Colonic mucosa (tissue), 4 donors: Measurements from ENCODE around the gene KRT16. TPM values are rescaled to one million over a fixed set of nuclear protein-coding genes. Genes with fewer than 3 reads are reported as not detected.
"Not testable (repeated sequence)": the region's sequence is repeated elsewhere in the genome, so short reads cannot be mapped to it uniquely, and the experiment has no call there.

Source experiments
- DNase-seq: peaks from one replicate; pipeline ENCODE4 v3.0.0-alpha.2; 2020
- H3K27ac ChIP-seq: fragments of 200-600 bp; one replicate; pipeline ENCODE4 v1.8.0; 2021
- H3K27me3 ChIP-seq: fragments of 200-600 bp; one replicate; pipeline ENCODE4 v1.8.0; 2021
- H3K36me3 ChIP-seq: fragments of 200-600 bp; one replicate; pipeline ENCODE4 v1.8.0; 2021
- H3K4me1 ChIP-seq: fragments of 200-600 bp; one replicate; pipeline ENCODE4 v1.8.0; 2021; ENCODE audit warnings: mild to moderate bottlenecking
- H3K4me3 ChIP-seq: fragments of 200-600 bp; one replicate; pipeline ENCODE4 v1.8.0; 2021
- H3K9ac ChIP-seq, 2 donors: one replicate each; pipeline ENCODE4 v1.7.0; 2013; ENCODE audit warnings: control low read depth in 2 of 2, low read depth in 2 of 2, low read length in 2 of 2
- H3K9me3 ChIP-seq: fragments of 200-600 bp; one replicate; pipeline ENCODE4 v1.8.0; 2021
- intact Hi-C: fragments of 100-400 bp; cut with DNase I; formaldehyde crosslinking; loops from one replicate; pipeline ENCODE4 v1.14.1; 2022
- total RNA-seq, 2 donors: library from RNA; stranded (reverse); fragmentation: NEBNext Ultra II Directional in 1 of 2; extraction: Animal tissue kit (Norgen Biotek cat#: 25700) in 1 of 2; gene quantifications; one replicate each; pipeline ENCODE4 v1.2.1, GENCODE V29; 2021
- TF ChIP-seq, protein P1 (sequence below): fragments of 200-600 bp; IDR thresholded peaks from one replicate; pipeline ENCODE4 v1.8.0; 2022; ENCODE audit warnings: antibody characterized with exemption, mild to moderate bottlenecking
- donor health status: healthy.
- donor health status: DM: no; HTN: no; CAD: no.
- donor health status: DM: no; HTN: no; CAD: no.

The KRT16 gene
- total RNA-seq, 2 donors from 2014 or later, result not detected

- intact Hi-C loops, result no loop called here
- TF ChIP-seq, protein P1, sequence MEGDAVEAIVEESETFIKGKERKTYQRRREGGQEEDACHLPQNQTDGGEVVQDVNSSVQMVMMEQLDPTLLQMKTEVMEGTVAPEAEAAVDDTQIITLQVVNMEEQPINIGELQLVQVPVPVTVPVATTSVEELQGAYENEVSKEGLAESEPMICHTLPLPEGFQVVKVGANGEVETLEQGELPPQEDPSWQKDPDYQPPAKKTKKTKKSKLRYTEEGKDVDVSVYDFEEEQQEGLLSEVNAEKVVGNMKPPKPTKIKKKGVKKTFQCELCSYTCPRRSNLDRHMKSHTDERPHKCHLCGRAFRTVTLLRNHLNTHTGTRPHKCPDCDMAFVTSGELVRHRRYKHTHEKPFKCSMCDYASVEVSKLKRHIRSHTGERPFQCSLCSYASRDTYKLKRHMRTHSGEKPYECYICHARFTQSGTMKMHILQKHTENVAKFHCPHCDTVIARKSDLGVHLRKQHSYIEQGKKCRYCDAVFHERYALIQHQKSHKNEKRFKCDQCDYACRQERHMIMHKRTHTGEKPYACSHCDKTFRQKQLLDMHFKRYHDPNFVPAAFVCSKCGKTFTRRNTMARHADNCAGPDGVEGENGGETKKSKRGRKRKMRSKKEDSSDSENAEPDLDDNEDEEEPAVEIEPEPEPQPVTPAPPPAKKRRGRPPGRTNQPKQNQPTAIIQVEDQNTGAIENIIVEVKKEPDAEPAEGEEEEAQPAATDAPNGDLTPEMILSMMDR, result no peak
- DNase-seq, result no peak
- no peaks in the 10 kb centered on the region for H3K9me3 ChIP-seq
- H3K4me3 ChIP-seq, result no peak overlapping the region
- H3K36me3 ChIP-seq, result no peaks in the 10 kb centered on the region
- H3K27me3 ChIP-seq, result no peaks in the 10 kb centered on the region
- no peak overlapping the region for H3K27ac ChIP-seq
- no peak overlapping the region for H3K9ac ChIP-seq
- H3K4me1 ChIP-seq, result no peaks in the 10 kb centered on the region
Observed at GRCh38 chr17:41632482-41633105, 20.0 kb upstream of the KRT16 start.

DNA sequence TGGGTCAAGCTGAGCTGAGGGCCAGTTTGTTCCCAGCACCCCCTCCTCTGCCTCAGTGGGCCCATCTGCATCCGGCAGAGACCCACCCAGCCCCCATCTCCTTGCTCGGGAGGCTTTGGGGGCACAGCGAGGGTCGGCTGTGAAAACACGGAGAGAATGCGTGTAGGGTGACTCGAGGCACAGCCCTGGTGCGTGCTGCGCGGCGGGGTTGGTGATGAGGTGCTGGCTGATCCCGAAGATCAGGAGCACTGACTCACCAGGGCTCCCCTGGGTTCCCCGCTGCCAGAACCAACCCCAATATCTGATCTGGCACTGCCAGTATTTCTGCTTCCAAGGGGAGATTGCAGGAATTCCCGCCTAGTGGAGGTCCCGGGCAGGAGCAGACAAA, 19.3 kb upstream of the KRT16 start:
- TF ChIP-seq, protein P1, result no peak
- intact Hi-C loops, result no loop called here
- no peak for DNase-seq
- Histone ChIP-seq H3K9me3 (no peaks in the 10 kb centered on the region), H3K27ac (no peak overlapping the region), H3K4me3 (no peak overlapping the region), H3K9ac (no peak overlapping the region), H3K36me3 (no peaks in the 10 kb centered on the region), H3K27me3 (no peaks in the 10 kb centered on the region), H3K4me1 (no peaks in the 10 kb centered on the region)

GRCh38 chr17:41631025-41631897, 18.7 kb upstream of the KRT16 start:
- intact Hi-C loops, result no loop called here
- Histone ChIP-seq H3K9ac (no peak overlapping the region), H3K36me3 (no peaks in the 10 kb centered on the region), H3K4me3 (no peak overlapping the region), H3K4me1 (no peaks in the 10 kb centered on the region), H3K27me3 (no peaks in the 10 kb centered on the region), H3K27ac (no peak overlapping the region), H3K9me3 (no peaks in the 10 kb centered on the region)
- TF ChIP-seq, protein P1, result no peak
- no peak for DNase-seq

DNA sequence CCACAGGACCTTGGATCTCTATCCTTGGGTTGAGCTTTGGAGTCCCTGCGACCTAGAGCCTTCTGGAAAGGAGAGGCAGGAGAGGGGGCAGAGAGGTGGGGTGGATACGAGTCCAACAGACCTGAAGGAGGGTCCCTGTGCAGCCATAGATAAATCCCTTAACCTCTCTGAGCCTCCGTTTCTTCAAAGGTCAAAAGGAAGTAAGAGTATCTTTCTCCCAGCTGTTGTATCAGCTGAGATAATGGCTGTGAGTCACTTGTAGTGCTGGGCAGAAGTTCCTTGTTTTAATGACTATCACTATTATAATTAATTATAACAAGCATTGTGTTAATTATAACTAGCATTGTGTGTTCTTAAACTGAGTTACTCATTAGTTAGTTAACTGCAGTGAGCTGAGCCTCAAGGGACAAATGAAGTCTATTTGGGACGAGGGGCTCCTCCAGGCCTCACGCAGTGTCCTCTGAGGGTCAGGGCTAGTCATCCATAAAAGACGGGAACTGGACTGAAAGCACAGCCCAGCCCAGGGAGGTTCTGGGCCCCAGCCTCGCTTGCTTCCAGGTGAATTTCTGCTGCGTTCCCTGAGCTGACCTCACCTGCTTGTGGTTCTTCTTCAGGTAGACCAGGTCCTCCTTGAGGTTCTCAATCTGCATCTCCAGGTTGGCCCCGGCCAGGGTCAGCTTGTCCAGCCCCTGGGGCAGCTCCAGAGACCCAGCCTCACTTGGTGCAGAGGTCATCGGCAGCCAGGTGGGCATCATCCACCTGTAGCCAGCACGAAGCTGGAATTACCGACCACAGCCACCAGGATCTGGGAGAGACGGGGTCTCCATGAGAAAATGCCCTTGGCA, 17.5 kb upstream of the KRT16 start:
- no peak overlapping the region for H3K27ac ChIP-seq
- no peaks in the 10 kb centered on the region for H3K4me1 ChIP-seq
- intact Hi-C loops, result no loop called here
- no peak overlapping the region for H3K9ac ChIP-seq
- no peaks in the 10 kb centered on the region for H3K9me3 ChIP-seq
- no peak for DNase-seq
- no peak overlapping the region for H3K4me3 ChIP-seq
- no peaks in the 10 kb centered on the region for H3K27me3 ChIP-seq
- no peaks in the 10 kb centered on the region for H3K36me3 ChIP-seq
- TF ChIP-seq, protein P1, result no peak

- no peaks in the 10 kb centered on the region for H3K9me3 ChIP-seq
- H3K4me3 ChIP-seq, result no peak overlapping the region
- no peaks in the 10 kb centered on the region for H3K27me3 ChIP-seq
- no peak for DNase-seq
- intact Hi-C loops, result no loop called here
- H3K4me1 ChIP-seq, result no peaks in the 10 kb centered on the region
- no peak overlapping the region for H3K27ac ChIP-seq
- TF ChIP-seq, protein P1, result no peak
- H3K9ac ChIP-seq, result no peak overlapping the region
- H3K36me3 ChIP-seq, result no peaks in the 10 kb centered on the region
Observed at GRCh38 chr17:41629316-41629715, 16.7 kb upstream of the KRT16 start.

DNA sequence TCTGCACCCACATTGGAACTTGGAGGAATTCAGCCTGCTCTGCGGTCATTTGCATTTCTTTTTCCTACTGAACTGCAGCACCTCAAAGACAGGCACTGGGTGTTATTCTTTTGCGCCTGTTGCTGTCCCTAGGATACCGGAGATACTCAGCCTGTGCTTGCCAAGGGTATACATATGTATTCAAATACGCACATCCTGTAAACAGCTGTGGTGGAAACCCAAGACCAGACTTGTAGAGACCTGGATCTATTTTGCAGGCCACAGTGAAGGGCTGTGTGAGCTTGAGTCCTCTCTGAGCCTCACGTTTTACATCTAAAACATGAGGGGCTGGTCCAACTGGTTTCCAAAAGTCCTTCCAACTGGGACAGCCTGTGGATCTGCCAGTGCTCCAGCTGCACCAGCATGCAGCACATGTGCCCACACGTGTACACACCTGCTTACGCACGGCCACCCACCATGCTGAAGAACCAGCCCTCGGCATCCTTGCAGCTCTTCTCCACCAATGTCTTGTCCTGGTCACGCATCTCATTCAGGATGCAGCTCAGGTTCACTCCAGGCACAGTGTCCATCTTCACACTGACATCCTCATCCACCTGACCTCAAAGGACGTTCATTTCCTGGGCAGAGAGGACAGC, 16.2 kb upstream of the KRT16 start:
- H3K9me3 ChIP-seq, intact Hi-C loops, H3K9ac ChIP-seq, H3K27me3 ChIP-seq, H3K27ac ChIP-seq, DNase-seq, H3K4me3 ChIP-seq, H3K4me1 ChIP-seq, H3K36me3 ChIP-seq: not testable (repeated sequence)

DNA sequence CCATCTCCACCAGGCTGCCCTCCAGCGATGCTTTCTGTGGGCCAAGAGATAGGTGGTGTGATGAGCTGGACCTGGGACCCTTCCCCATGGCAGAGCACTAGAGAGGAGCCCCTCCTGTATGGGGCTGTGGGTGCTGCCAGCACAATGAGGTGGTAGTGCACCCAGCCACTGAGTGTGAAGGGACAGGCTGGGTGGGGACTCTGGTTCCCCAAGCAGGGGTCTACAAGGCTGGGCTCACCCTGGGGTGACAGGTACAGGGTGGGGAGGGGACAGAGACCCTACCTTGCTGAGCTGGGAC, 15.5 kb upstream of the KRT16 start:
- H3K9ac ChIP-seq, H3K27me3 ChIP-seq, H3K36me3 ChIP-seq, H3K9me3 ChIP-seq, DNase-seq, H3K27ac ChIP-seq, intact Hi-C loops, H3K4me3 ChIP-seq, H3K4me1 ChIP-seq: not testable (repeated sequence)
